Fibroblast of lung (primary cell): ENCODE measurements around the gene PTPRM.

ENCODE experiments used
- EZH2 ChIP-seq: IDR thresholded peaks from 2 replicates; pipeline ENCODE4 v1.5.1; 2012; ENCODE audit warnings: low read length, control low read depth, mild to moderate bottlenecking; ENCODE audit errors: missing control alignments
- TF ChIP-seq, protein P1 (sequence below), 2 donors: IDR thresholded peaks in 1 of 2; conservative IDR thresholded peaks in 1 of 2; 1 replicate in 1 of 2; 2 replicates in 1 of 2; pipeline ENCODE4 v1.5.1; 2011 to 2012; ENCODE audit warnings: low read length in 2 of 2, control low read depth in 1 of 2, inconsistent platforms in 1 of 2, low read depth in 1 of 2, mild to moderate bottlenecking in 1 of 2

DNA sequence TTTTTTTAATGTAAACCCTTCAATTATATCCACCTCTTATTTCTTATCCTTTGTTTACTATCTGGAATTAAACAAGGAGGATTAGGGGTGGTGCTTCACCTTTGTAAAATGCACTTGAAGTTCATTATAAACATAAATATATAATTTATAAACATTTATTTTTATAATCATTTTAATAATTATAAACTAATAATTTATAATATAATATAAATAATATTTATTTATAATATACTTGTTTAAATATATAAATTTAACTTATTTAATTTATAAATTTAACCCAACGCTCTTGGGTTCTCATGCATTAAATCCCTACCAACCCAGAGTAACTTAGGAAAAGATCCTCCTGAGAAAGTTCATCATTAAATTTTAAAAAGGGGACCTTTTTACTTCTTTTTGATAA is 452.5 kb downstream of the PTPRM start:
- TF ChIP-seq, protein P1, sequence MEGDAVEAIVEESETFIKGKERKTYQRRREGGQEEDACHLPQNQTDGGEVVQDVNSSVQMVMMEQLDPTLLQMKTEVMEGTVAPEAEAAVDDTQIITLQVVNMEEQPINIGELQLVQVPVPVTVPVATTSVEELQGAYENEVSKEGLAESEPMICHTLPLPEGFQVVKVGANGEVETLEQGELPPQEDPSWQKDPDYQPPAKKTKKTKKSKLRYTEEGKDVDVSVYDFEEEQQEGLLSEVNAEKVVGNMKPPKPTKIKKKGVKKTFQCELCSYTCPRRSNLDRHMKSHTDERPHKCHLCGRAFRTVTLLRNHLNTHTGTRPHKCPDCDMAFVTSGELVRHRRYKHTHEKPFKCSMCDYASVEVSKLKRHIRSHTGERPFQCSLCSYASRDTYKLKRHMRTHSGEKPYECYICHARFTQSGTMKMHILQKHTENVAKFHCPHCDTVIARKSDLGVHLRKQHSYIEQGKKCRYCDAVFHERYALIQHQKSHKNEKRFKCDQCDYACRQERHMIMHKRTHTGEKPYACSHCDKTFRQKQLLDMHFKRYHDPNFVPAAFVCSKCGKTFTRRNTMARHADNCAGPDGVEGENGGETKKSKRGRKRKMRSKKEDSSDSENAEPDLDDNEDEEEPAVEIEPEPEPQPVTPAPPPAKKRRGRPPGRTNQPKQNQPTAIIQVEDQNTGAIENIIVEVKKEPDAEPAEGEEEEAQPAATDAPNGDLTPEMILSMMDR (conservative IDR thresholded peaks at IDR 0.05 in 1 of 2, IDR thresholded peaks at IDR 0.05 in 1 of 2; ENCODE audit: low read depth in 1 of 2, low read length in 2 of 2), result no peak
- no peak for TF ChIP-seq EZH2
